Large intestine (tissue), 3 donors: ENCODE measurements around the gene SPATA9. TPM values are rescaled to one million over a fixed set of nuclear protein-coding genes. Genes with fewer than 3 reads are reported as not detected.
"Not testable (repeated sequence)": the region's sequence is repeated elsewhere in the genome, so short reads cannot be mapped to it uniquely, and the experiment has no call there.

Source experiments
- DNase-seq, 2 donors: peaks; one replicate each; pipeline versions ENCODE4 v3.0.0 to v3.0.0-alpha.2; 2013
- H3K27ac ChIP-seq: one replicate; pipeline ENCODE4 v1.5.1; 2013; ENCODE audit warnings: low read length
- H3K27me3 ChIP-seq: 2 replicates; pipeline ENCODE4 v1.6.1; 2013; ENCODE audit warnings: low read length; ENCODE audit not compliant: control insufficient read depth, insufficient read depth
- H3K36me3 ChIP-seq: 2 replicates; pipeline ENCODE4 v1.6.1; 2013; ENCODE audit warnings: low read length; ENCODE audit not compliant: control insufficient read depth, insufficient read depth
- H3K4me1 ChIP-seq: one replicate; pipeline ENCODE4 v1.6.1; 2013; ENCODE audit warnings: low read length; ENCODE audit not compliant: control insufficient read depth, insufficient read depth
- H3K4me3 ChIP-seq: one replicate; pipeline ENCODE4 v1.5.1; 2013; ENCODE audit warnings: low read length
- H3K9me3 ChIP-seq: one replicate; pipeline ENCODE4 v1.6.1; 2013; ENCODE audit warnings: mild to moderate bottlenecking, low read depth, low read length, moderate library complexity; ENCODE audit not compliant: control insufficient read depth
- WGBS: methylation state at CpG from one replicate; pipeline ENCODE4 v1.1.5; 2013; ENCODE audit warnings: low lambda C conversion rate; ENCODE audit not compliant: insufficient coverage; 5-methylcytosine and 5-hydroxymethylcytosine counted together
- polyA plus RNA-seq: library from polyadenylated mRNA; unstranded; fragments of 120-200 nt; gene quantifications from one replicate; pipeline ENCODE4 v1.2.1, GENCODE V29; 2013

SPATA9 gene
- polyA plus RNA-seq, 1 donor, result 1.1 TPM

GRCh38 chr5:95706196-95706595 is 23.4 kb upstream of the SPATA9 start:
- not testable (repeated sequence) for H3K9me3 ChIP-seq, DNase-seq, H3K4me3 ChIP-seq, H3K27ac ChIP-seq, H3K36me3 ChIP-seq, H3K4me1 ChIP-seq, H3K27me3 ChIP-seq
- WGBS, result no CpG with 5 or more reads among the region's 5 CpGs

DNA sequence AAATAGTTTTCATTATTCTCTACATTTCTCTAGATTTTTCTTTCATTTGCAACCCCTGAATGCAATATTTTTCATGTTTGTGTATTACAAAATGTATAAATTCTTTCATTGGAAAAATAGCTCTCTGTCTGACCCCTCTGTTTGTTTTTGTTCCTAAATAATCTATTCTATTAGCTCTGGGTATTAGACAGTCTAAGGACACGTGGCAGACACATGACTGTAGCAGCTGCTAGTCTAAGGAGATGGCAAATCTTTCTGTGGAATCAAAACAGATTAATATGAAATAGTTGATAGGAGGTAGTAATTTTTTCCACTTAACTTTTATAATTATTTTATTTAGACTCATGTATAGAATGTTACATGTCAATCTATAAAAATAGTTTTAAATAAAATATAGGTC is 21.4 kb upstream of the SPATA9 start:
- no peak overlapping the region for H3K4me3 ChIP-seq
- no peaks in the 10 kb centered on the region for H3K36me3 ChIP-seq
- H3K27me3 ChIP-seq, result no peaks in the 10 kb centered on the region
- WGBS, result no CpG with 5 or more reads among the region's 1 CpG
- no peak for DNase-seq
- H3K4me1 ChIP-seq, result no peaks in the 10 kb centered on the region
- no peak overlapping the region for H3K27ac ChIP-seq
- H3K9me3 ChIP-seq, result no peaks in the 10 kb centered on the region

GRCh38 chr5:95701074-95701473 is 18.3 kb upstream of the SPATA9 start:
- Histone ChIP-seq H3K27ac (no peak overlapping the region), H3K9me3 (no peaks in the 10 kb centered on the region), H3K4me1 (peaks cover 5% of the 10 kb centered on the region), H3K27me3 (no peaks in the 10 kb centered on the region), H3K36me3 (no peaks in the 10 kb centered on the region), H3K4me3 (no peak overlapping the region)
- no peak for DNase-seq

GRCh38 chr5:95699337-95699736 is 16.5 kb upstream of the SPATA9 start:
- Histone ChIP-seq H3K27me3 (no peaks in the 10 kb centered on the region), H3K4me3 (no peak overlapping the region), H3K9me3 (no peaks in the 10 kb centered on the region), H3K27ac (no peak overlapping the region), H3K36me3 (no peaks in the 10 kb centered on the region), H3K4me1 (peaks cover 5% of the 10 kb centered on the region)
- no peak for DNase-seq
- WGBS, result 100% methylated on average over 1 of the region's 1 CpG

GRCh38 chr5:95697781-95698681 is 15.2 kb upstream of the SPATA9 start:
- DNase-seq, result peak in 1 of 2 donors; percentile 29
- Histone ChIP-seq H3K4me3 (no peak overlapping the region), H3K9me3 (no peaks in the 10 kb centered on the region), H3K27me3 (no peaks in the 10 kb centered on the region), H3K4me1 (peaks cover 5% of the 10 kb centered on the region), H3K36me3 (no peaks in the 10 kb centered on the region), H3K27ac (peak overlapping the region; percentile 1)
- WGBS, result 73% methylated on average over 3 of the region's 7 CpGs

- H3K9me3 ChIP-seq, result no peaks in the 10 kb centered on the region
- no peak overlapping the region for H3K27ac ChIP-seq
- H3K36me3 ChIP-seq, result no peaks in the 10 kb centered on the region
- H3K27me3 ChIP-seq, result no peaks in the 10 kb centered on the region
- no peak overlapping the region for H3K4me3 ChIP-seq
- no peak for DNase-seq
- no peaks in the 10 kb centered on the region for H3K4me1 ChIP-seq
These were observed 7.5 kb upstream of the SPATA9 start for GRCh38 chr5:95690333-95690732.

- no peaks in the 10 kb centered on the region for H3K27me3 ChIP-seq
- no CpG with 5 or more reads among the region's 1 CpG for WGBS
- no peaks in the 10 kb centered on the region for H3K36me3 ChIP-seq
- no peak for DNase-seq
- H3K4me3 ChIP-seq, result no peak overlapping the region
- no peaks in the 10 kb centered on the region for H3K9me3 ChIP-seq
- no peaks in the 10 kb centered on the region for H3K4me1 ChIP-seq
- no peak overlapping the region for H3K27ac ChIP-seq
These were observed 6.9 kb upstream of the SPATA9 start for GRCh38 chr5:95689680-95690079.

- Histone ChIP-seq H3K36me3 (no peaks in the 10 kb centered on the region), H3K27ac (no peak overlapping the region), H3K27me3 (no peaks in the 10 kb centered on the region), H3K4me3 (no peak overlapping the region), H3K9me3 (no peaks in the 10 kb centered on the region), H3K4me1 (no peaks in the 10 kb centered on the region)
- 100% methylated on average over 1 of the region's 2 CpGs for WGBS
- no peak for DNase-seq
These were observed 3.9 kb upstream of the SPATA9 start for GRCh38 chr5:95686651-95687050.

DNA sequence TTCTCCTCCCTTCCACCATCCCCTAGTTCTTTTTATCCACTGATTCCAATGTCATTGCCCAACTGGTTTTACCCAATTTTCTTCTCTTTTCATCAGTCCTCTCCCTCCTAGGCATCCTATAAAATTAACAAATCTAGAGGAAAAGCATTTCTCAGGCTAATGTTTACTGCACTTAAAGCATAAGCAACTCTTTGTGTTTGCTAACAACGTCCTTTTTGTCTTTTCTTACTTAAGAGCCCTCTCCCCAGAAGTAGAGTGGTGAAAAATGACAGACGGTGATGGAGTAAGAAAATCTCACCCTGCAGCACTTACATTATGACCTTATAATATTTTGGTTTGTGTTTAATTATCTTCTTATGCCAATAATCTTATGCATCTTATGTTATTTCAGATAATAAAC is 1.6 kb upstream of the SPATA9 start:
- H3K4me3 ChIP-seq, result no peak overlapping the region
- H3K9me3 ChIP-seq, result no peaks in the 10 kb centered on the region
- no peaks in the 10 kb centered on the region for H3K4me1 ChIP-seq
- no peak overlapping the region for H3K27ac ChIP-seq
- no peak for DNase-seq
- no CpG with 5 or more reads among the region's 2 CpGs for WGBS
- H3K36me3 ChIP-seq, result no peaks in the 10 kb centered on the region
- H3K27me3 ChIP-seq, result no peaks in the 10 kb centered on the region

GRCh38 chr5:95673081-95673480 is 9.7 kb downstream of the SPATA9 start:
- H3K4me3 ChIP-seq, result no peak overlapping the region
- no peaks in the 10 kb centered on the region for H3K4me1 ChIP-seq
- DNase-seq, result peak in 1 of 2 donors; percentile 4
- no peak overlapping the region for H3K27ac ChIP-seq
- no peaks in the 10 kb centered on the region for H3K9me3 ChIP-seq
- no CpG with 5 or more reads among the region's 3 CpGs for WGBS
- no peaks in the 10 kb centered on the region for H3K36me3 ChIP-seq
- no peaks in the 10 kb centered on the region for H3K27me3 ChIP-seq

- Histone ChIP-seq H3K4me3 (no peak overlapping the region), H3K27ac (no peak overlapping the region), H3K27me3 (no peaks in the 10 kb centered on the region), H3K9me3 (no peaks in the 10 kb centered on the region), H3K4me1 (no peaks in the 10 kb centered on the region), H3K36me3 (no peaks in the 10 kb centered on the region)
- peak in 1 of 2 donors; percentile 8 for DNase-seq
These were observed 10.2 kb downstream of the SPATA9 start for GRCh38 chr5:95672641-95673040.
